Right atrium auricular region (tissue), 2 donors: Measurements from ENCODE around the gene SHMT2. TPM values are rescaled to one million over a fixed set of nuclear protein-coding genes. Genes with fewer than 3 reads are reported as not detected.

Experiments used
- DNase-seq: peaks from one replicate; pipeline ENCODE4 v3.0.0-alpha.2; 2019; ENCODE audit warnings: low spot score
- H3K27ac ChIP-seq, 2 donors: fragments of 200-600 bp; sonication (generic); 1 replicate in 1 of 2; 2 replicates in 1 of 2; pipeline ENCODE4 v1.5.1; 2016 to 2019
- H3K27me3 ChIP-seq, 2 donors: fragments of 200-600 bp; sonication (generic); one replicate each; pipeline versions ENCODE4 v1.5.1 to v1.6.0; 2017 to 2019
- H3K36me3 ChIP-seq: fragments of 200-600 bp; sonication (generic); one replicate; pipeline ENCODE4 v1.5.1; 2016
- H3K4me1 ChIP-seq, 2 donors: fragments of 200-600 bp; sonication (generic); one replicate each; pipeline versions ENCODE4 v1.5.1 to v1.6.0; 2017 to 2019
- H3K4me3 ChIP-seq, 2 donors: fragments of 200-600 bp; sonication (generic); 1 replicate in 1 of 2; 2 replicates in 1 of 2; pipeline ENCODE4 v1.5.1; 2017 to 2019; ENCODE audit warnings: mild to moderate bottlenecking in 1 of 2, moderate library complexity in 1 of 2
- H3K9me3 ChIP-seq, 2 donors: fragments of 200-600 bp; sonication (generic); one replicate each; pipeline ENCODE4 v1.5.1; 2019
- CTCF ChIP-seq, 2 donors: fragments of 200-600 bp; sonication (generic); IDR thresholded peaks; one replicate each; pipeline ENCODE4 v1.5.1; 2019; ENCODE audit warnings: antibody characterized with exemption in 2 of 2
- total RNA-seq, 2 donors: library from RNA; depleted of rRNA; stranded (reverse); fragments of >200 nt; gene quantifications; one replicate each; pipeline ENCODE4 v1.1.0, GENCODE V29; 2016

SHMT2 gene
- total RNA-seq, 2 donors from 2014 or later: 16.6 to 33.0 TPM

DNA sequence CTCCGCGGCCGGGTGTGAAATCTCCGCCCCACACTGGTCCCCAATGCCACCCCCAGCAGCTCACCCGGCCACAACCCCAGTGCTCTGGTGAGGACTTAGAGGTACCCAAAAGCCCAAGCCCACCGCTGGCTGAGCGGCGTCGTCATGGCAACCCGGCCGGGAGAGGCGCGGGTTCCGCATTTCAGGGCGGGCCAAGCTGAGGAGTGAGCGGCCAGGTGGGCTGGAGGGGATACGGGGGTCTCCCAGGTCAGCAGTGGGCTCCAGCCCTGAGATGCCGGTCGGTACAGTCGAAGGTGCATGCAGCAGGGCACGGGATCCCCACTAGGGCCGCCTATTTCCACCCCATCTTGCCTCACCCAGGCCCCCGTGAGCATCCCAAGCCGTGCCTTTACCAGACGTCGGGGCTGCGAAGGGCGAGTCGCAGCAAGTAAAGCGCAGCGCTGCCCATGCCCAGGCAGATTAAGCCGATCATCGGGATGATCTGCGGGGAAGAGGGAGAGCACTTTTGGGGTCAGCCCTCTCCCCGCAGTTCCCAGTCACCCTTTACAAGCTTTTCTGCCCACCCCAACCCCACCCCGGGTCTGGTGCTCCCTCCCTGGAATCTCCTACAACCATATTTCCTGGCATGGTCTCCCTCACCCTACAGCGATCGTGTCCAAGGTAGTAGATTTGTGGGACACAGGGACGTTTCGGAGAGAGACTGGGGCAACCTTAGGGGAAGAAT lies 6.9 kb downstream of the SHMT2 start:
- peaks cover 27% of the 10 kb centered on the region for H3K36me3 ChIP-seq
- H3K27me3 ChIP-seq: peaks cover 8 to 18% of the 10 kb centered on the region in 2 donors
- no peak for TF ChIP-seq CTCF (IDR thresholded peaks at IDR 0.05)
- peak overlapping the region; percentile 41 to 71 for H3K27ac ChIP-seq
- H3K4me1 ChIP-seq: peaks cover 0 to 56% of the 10 kb centered on the region in 2 donors
- DNase-seq: no peak
- no peaks in the 10 kb centered on the region for H3K9me3 ChIP-seq
- peak overlapping the region; percentile 32 to 42 for H3K4me3 ChIP-seq

DNA sequence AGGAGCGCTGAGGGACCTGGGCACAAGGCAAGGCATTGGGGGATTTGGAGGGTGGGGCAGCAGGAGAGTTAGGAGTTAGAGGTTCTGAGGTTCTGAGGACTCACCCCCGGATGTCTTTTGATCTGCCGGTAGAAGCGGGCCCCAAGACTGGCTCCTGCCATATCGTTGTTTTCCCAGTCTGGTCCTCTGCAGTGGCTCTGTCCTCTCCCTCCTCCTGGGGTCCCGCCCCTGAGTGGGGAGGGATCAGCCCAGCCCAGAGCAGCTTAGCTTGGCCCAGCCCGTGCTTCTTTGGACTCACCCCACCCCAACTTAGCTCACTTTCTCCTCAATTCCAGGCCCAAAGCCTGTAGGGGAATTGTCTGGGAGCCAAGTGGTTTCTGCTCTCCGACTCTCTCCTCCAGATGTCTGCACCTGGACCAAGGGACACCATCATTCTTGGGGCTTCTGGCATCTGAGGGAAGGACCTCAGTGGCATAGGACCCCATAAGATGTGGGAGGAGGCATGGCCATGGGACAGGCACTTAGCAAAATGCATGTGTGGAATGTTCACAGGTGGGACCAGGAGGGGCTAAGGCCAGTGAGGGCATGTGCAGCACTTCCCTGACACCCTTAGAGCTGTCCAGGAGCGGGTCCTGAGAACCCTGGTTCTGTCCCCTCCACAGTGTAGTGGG lies 7.5 kb downstream of the SHMT2 start:
- H3K4me3 ChIP-seq: peak overlapping the region; percentile 32 to 42
- TF ChIP-seq CTCF (IDR thresholded peaks at IDR 0.05): no peak
- no peak for DNase-seq
- H3K36me3 ChIP-seq: peaks cover 20% of the 10 kb centered on the region
- H3K9me3 ChIP-seq: no peaks in the 10 kb centered on the region
- peaks cover 9 to 25% of the 10 kb centered on the region in 2 donors for H3K27me3 ChIP-seq
- peak overlapping the region in 1 of 2 donors; percentile 71 for H3K27ac ChIP-seq
- H3K4me1 ChIP-seq: peaks cover 0 to 60% of the 10 kb centered on the region in 2 donors

GRCh38 chr12:57237596-57237931 lies 8.1 kb downstream of the SHMT2 start:
- H3K27ac ChIP-seq: peak overlapping the region in 1 of 2 donors; percentile 18
- no peak for TF ChIP-seq CTCF (IDR thresholded peaks at IDR 0.05)
- H3K4me1 ChIP-seq: peaks cover 0 to 65% of the 10 kb centered on the region in 2 donors
- H3K27me3 ChIP-seq: peaks cover 13 to 29% of the 10 kb centered on the region in 2 donors
- H3K9me3 ChIP-seq: no peaks in the 10 kb centered on the region
- peaks cover 15% of the 10 kb centered on the region for H3K36me3 ChIP-seq
- H3K4me3 ChIP-seq: no peak overlapping the region
- DNase-seq: no peak

DNA sequence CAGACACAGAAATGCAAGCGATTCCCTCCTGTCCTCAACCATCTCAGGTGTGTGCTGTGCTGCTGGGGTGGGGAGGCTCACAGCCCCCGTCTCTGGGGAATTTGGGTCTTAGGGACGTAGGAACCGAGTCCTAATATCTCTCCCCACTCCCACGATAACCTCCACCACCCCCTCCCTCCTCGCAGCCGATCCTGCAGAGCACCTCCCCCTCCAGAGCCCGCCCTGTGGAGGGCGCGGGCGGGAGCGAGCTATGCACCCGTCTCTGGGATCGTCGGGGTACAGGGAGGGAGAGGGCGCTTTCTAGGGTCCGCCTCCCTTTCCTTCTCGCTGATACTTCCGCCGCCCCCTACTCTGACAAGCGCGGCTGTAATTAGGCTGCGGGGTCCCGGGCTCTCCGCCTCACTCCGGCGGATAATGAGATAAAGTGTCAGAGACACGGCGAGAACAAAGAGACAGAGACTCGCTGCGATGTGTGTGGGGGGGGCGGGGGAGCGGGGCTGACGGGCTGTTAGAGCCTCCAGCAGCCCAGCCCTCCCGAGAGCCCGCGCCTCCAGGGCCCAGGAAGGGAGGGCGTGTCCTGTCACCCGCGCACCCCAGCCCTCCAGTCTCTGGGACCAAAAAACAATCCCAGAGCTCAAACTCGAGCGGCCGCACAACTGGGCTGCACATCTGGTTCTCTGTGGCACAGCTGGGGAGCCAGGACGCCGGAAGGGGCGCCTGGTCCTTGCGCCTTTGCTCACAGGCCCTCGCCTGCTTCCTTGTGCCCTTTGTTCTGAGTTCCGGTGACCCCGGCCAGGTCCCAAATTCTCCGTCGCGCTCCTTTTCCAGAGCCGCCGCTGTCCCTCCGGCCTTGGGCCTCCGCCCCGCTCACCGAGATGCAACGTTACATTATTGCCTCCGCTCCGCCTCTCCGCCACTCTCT lies 8.7 kb downstream of the SHMT2 start:
- Histone ChIP-seq H3K36me3 (peaks cover 9% of the 10 kb centered on the region), H3K4me3 (peak overlapping the region; percentile 22 to 54), H3K27ac (peak overlapping the region; percentile 15), H3K9me3 (no peaks in the 10 kb centered on the region), H3K27me3 (peaks cover 14 to 32% of the 10 kb centered on the region in 2 donors), H3K4me1 (peaks cover 0 to 71% of the 10 kb centered on the region in 2 donors)
- no peak for TF ChIP-seq CTCF (IDR thresholded peaks at IDR 0.05)
- DNase-seq: no peak

DNA sequence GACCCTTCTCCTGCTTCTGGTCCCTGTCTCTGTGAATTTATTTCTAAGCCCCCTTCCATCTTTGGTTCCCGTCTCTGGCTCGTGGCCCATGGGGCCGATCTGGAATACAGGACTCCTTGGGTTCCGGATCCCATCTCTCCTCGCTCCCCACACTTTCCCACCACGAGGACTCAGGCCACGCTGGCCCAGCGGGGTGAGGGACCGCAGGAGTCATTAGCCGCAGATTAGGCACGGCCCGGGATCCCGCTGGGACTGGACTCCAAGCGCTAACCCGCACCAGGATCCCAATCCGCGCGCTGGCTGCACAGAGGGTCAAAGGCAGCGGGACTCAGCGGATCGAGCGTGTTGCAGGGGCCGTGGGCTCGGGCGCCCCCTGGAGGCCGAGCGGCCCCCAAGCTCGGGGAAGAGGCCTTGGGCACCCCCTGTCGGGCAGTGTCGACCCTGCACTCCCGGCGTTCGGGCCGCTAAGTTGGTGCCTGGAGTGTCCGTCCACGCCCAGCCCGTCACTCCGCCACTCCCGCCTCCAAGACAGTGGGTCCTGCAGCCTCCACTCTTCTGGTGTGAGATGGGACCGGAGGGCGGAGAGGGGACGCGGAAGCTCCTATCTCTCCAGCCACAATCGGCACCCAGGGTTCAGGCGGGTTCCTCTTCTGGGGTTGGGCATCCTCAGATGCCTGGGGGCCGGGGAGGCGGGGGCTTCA lies 9.5 kb downstream of the SHMT2 start:
- H3K27ac ChIP-seq: peak overlapping the region; percentile 15
- H3K27me3 ChIP-seq: peaks cover 14 to 32% of the 10 kb centered on the region in 2 donors

More for the DNA sequence above, 9.5 kb downstream of the SHMT2 start:
- H3K4me3 ChIP-seq: peak overlapping the region; percentile 22 to 54
- peak; percentile 90 for DNase-seq
- no peaks in the 10 kb centered on the region for H3K9me3 ChIP-seq
- H3K36me3 ChIP-seq: peaks cover under 1% of the 10 kb centered on the region
- peaks cover 0 to 79% of the 10 kb centered on the region in 2 donors for H3K4me1 ChIP-seq
- peak; percentile 100 for TF ChIP-seq CTCF (IDR thresholded peaks at IDR 0.05)
